GM13977 (cell line): ENCODE measurements around the gene CRB2.
"Not testable (repeated sequence)": the region's sequence is repeated elsewhere in the genome, so short reads cannot be mapped to it uniquely, and the experiment has no call there.

Source experiments
- DNase-seq: peaks from one replicate; pipeline ENCODE4 v3.0.0; 2012; ENCODE audit warnings: low spot score
- in situ Hi-C: fragments of 300-500 bp; cut with MboI; formaldehyde crosslinking; loops from one replicate; pipeline ENCODE4 v1.12.0; 2022; ENCODE audit warnings: low sequenced_read_pairs, low pct_unique_long_range_greater_than_20kb, mixed read lengths, inconsistent platforms; ENCODE audit not compliant: unreplicated experiment
- TF ChIP-seq, protein P1 (sequence below): IDR thresholded peaks from 2 replicates; pipeline ENCODE4 v1.5.1; 2012; ENCODE audit warnings: mild to moderate bottlenecking, control low read depth; ENCODE audit not compliant: insufficient read depth; ENCODE audit errors: extremely low read depth, missing control alignments

The CRB2 gene

DNA sequence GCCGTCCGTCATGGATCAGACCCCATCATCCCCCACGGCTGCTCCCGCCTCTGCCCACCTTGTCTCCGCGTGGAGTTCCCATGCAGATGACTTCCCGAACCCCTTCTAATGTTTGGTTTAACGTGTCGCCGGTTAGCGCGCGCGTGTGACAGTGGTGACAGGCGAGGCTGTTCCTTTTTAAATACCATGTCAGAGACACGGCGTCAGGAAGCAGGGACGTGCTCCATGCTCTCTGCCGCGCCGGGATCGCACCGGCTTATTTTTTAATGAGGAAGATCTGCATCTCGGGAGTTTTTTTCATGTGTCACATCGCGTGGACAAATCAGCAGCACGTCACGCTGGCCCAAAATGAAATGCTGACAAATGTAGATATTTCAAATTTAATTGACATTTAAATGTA is 35.9 kb downstream of the CRB2 start:
- TF ChIP-seq, protein P1, sequence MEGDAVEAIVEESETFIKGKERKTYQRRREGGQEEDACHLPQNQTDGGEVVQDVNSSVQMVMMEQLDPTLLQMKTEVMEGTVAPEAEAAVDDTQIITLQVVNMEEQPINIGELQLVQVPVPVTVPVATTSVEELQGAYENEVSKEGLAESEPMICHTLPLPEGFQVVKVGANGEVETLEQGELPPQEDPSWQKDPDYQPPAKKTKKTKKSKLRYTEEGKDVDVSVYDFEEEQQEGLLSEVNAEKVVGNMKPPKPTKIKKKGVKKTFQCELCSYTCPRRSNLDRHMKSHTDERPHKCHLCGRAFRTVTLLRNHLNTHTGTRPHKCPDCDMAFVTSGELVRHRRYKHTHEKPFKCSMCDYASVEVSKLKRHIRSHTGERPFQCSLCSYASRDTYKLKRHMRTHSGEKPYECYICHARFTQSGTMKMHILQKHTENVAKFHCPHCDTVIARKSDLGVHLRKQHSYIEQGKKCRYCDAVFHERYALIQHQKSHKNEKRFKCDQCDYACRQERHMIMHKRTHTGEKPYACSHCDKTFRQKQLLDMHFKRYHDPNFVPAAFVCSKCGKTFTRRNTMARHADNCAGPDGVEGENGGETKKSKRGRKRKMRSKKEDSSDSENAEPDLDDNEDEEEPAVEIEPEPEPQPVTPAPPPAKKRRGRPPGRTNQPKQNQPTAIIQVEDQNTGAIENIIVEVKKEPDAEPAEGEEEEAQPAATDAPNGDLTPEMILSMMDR: no peak
- no peak for DNase-seq
- in situ Hi-C loops: no loop called here

DNA sequence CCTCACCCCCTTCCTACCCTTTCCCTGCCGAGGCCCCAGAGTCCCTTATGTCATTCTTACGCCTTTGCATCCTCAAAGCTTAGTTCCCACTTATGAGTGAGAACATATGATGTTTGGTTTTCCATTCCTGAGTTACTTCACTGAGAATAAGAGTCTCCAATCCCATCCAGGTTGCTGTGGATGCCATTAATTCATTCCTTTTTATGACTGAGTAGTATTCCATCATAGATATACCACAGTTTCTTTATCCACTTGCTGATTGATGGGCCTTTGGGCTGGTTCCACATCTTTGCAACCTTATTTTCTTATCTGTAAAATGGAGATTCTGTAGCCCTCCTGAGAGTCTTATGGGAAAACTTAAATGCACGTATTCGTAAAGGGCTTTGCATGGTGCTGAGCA is 36.8 kb downstream of the CRB2 start:
- no peak for DNase-seq
- in situ Hi-C loops: no loop called here
- TF ChIP-seq, protein P1: no peak

DNA sequence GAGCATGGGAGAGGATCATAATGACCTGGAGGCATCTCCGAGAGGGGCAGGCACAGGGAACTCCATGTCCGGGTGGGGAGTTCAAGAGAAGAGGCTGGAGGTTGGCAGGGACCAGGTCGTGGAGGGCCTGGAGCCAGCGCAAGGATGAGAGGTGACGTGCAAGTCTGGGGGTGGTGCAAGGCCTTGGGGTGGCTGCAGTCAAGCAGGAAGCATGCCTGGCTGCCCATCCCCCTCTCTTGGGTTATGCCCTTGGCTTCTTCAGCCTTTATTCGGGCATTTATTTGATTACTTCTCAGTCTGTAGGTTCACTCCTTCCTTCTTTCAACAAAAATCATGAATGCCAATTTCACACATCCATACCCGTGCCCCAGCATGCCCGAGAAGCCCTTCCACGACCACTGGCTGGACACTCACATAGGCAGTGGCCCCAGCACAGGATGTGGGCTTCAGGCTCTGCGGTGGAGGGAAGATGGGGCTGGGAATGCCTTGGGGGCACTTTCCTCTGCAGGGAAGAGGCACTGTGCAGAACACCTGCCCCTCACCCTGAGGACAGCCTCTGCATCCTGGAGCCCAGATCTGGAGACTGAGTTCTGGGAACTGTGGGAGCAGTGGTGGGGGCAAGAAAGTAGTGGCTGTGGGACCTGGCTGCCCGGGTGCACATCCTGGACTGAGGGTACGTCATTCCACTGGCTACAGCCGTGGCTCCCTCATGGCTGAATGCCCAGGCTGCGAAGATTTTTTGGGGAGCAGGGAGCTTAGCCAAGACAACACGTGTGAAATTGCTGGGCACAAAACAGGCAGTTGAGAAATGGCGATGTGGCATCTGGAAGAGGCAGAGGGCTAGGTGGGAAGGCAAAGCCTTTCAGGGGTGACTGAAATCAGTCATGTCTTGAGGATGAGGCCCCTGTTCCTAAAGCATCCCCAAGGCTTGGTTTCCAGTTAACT is 38.6 kb downstream of the CRB2 start:
- in situ Hi-C loops: no loop called here
- TF ChIP-seq, protein P1: no peak
- DNase-seq: no peak

DNA sequence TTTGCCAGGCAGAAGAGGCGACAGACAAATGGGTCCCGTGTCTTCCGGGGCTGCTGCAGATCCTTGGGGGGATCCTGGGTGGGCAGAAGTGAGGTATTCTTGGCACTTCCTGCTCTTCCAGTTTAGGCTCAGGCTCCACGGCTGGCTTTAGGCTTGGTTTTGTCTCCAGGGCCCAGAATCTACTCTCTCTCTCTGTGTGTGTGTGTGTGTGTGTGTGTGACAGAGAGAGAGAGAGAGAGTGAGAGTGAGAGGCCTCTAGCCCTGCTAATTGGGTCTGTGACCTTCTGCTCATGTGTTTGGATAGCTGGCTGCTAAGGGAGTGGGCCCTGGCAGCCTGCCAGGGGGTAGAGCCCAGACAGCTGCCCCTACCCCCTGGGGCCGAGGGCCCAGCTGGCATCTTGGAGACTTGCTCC is 39.3 kb downstream of the CRB2 start:
- DNase-seq: no peak

DNA sequence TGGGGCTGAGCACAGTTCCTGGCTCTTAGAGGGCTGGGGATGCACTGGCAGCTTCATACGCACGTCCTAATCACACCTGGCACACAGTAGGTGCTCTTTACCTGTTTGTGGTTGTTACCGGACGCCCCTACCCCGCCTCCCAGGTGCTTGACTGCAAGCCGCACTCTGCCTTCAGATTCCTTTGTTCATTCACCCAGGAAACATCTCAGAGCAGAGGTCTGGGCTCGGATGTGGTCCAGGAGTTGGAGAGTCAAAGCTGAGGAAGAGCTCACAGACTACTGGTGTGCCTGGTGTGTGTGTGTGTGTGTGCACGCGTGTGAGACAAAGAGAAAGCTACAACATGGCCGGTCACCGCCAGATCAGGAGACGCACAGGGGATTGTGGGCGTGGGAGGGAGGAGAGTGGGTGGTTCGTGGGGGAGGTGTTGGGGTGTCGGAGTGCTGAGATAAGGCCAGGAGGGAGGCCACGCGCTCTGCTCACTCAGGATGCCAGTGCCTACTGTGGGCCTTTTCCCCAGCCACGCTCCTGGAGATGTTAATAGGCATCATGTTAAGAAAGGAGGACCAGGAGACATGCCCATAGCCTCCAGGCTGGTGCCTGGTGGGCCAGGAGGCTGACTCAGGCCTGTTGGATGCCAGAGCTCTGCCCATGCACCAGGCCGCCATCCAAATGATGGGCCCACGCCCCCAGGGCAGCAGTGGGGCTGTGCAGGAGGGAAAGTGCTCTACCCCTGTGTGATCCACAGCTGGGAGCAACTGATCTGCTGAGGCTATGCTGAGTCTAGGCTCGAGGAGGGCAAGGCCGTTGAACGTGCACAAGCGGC is 39.9 kb downstream of the CRB2 start:
- TF ChIP-seq, protein P1: no peak
- in situ Hi-C loops: no loop called here
- DNase-seq: no peak

More for the DNA sequence above, 39.3 kb downstream of the CRB2 start:
- in situ Hi-C loops: no loop called here
- TF ChIP-seq, protein P1: no peak

DNA sequence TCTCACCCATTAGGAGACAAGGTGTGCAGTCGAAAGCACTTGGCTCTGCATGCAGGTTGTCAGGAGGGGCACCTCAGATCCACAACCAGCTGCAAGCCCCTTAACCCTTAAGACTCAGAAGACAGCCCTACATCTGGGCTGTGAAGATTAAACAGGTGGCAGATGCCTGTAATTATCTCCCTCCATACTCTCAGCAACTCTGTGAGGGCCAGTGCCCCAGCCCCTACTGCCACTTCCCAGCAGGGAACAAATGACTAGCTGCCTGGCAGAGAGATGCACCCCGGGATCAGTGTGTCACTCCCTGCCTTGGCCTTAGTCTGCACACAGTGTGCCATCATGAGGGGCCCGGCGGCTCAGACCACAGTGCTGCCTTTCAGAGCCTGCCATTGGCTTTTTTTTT is 42.0 kb downstream of the CRB2 start:
- in situ Hi-C loops: no loop called here
- DNase-seq: no peak
- TF ChIP-seq, protein P1: no peak

DNA sequence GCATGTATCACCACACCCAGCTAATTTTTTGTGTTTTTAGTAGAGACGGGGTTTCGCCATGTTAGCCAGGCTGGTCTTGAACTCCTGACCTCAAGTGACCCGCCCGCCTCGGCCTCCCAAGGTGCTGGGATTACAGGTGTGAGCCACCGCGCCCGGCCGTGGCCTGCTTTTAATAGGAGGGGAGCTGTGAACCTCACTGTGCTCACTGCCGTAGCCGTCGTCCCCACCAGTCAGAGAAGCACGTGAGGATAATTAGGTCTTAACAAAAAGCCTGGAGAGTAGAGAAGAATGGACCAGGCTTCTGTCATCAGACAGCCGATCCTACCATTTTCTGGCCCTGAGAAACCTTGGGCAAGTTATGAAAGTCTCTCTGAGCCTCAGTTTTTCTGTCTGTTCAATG is 42.9 kb downstream of the CRB2 start:
- in situ Hi-C loops: not testable (repeated sequence)

More for the DNA sequence above, 42.9 kb downstream of the CRB2 start:
- DNase-seq: not testable (repeated sequence)
